ENCODE data around the gene CFAP206. TPM values are rescaled to one million over a fixed set of nuclear protein-coding genes. Genes with fewer than 3 reads are reported as not detected.

The CFAP206 gene, protein sequence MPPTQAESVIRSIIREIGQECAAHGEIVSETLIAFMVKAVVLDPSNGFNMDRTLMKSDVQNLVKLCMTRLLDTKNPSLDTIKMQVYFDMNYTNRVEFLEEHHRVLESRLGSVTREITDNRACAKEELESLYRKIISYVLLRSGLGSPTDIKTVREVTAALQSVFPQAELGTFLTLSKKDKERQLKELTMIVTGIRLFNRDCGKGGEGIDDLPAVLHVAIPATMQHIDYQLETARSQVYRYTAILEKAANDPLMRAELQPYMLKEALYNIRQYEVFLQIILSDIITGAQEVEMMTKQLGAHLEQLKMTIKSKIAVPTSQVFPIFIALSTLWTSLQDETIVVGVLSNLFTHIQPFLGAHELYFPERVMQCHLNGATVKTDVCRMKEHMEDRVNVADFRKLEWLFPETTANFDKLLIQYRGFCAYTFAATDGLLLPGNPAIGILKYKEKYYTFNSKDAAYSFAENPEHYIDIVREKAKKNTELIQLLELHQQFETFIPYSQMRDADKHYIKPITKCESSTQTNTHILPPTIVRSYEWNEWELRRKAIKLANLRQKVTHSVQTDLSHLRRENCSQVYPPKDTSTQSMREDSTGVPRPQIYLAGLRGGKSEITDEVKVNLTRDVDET
- total RNA-seq, result not detected

DNA sequence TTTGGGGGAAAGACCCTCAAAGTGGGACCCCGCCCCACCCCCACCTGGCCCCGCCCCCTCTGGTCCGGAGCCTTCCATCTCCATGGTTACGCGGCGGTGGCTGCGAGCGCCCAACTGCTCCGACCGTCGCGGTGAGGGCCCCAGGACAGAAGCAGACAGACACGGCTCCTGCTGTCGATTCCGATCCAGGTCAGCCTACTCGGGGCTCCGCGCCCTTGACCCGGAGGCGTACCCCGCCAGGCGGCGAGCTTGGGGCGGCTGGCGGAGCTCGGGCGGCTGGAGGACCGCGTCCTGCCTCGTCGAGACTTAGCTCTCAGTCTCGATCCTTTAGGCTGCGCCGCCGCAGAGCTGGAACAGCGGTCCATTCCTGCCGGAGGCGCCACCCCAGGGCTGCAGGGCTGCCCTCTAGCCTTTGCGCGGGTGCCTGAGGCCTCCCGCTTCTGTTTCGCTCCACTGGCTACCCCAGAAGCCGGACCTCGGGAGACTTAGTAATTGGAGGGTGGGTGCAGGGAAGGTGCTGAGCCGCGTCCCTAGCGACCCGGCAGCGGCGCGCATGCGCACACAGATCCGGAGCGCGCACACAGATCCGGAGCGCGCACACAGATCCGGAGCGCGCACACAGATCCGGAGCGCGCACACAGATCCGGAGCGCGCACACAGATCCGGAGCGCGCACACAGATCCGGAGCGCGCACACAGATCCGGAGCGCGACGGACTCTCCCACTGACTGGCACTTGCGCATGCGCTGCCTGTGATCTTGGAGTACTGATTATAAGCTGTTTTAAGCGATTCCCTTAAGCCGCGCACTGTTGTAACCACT is at the start of gene CFAP206:
Gene CFAP206 (plus strand): TSS at position 72 of the 820 bp plus-strand sequence. CDS start 1,868 bp downstream, outside the sequence.
- peaks cover 12% of the 10 kb centered on the region for H3K27me3 Mint-ChIP-seq
- no peaks in the 10 kb centered on the region for H3K9me3 Mint-ChIP-seq
- no peaks in the 10 kb centered on the region for H3K4me1 Mint-ChIP-seq
- peak; percentile 89 for ATAC-seq (replicated peaks)
- H3K4me3 Mint-ChIP-seq, result peak within 1 kb of the TSS; percentile 79
- H3K27ac Mint-ChIP-seq, result peak within 1 kb of the TSS; percentile 75
- H3K36me3 Mint-ChIP-seq (ENCODE audit: low read depth), result no peaks in the 10 kb centered on the region

DNA sequence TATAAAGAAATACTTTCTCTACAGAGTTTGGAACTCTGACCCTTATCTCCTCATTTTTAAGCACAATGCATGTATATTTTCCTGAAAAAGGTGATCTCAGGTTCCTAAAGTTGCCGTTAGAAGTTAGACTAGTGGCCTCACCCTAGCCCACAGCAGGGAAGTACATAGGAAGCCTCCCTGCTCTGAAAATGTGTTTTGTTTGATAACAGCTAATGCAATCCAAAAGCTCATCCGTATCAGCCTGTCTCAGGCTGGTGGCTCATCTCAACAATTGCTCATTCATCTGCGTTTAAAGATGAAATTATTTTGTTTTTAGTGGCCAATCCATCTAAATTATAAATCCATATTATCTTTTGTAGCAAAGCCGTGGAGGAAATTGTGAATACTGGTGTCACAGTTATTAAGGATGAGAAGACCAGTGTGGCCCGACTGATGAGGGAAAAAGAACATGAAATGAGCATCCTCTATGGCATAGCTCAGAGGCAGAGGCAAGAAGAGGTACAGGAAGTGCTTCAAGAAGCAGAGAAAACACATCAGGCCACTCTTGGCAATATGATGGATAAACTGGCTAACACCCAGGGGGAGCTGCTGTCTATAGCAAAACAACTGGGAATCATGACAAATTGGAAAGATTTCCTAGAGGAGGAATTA is 43.0 kb upstream of the CFAP206 start:
- Mint-ChIP-seq H3K27ac (no peak overlapping the region), H3K27me3 (no peaks in the 10 kb centered on the region), H3K4me1 (no peaks in the 10 kb centered on the region), H3K36me3 (ENCODE audit: low read depth) (no peaks in the 10 kb centered on the region), H3K9me3 (no peaks in the 10 kb centered on the region), H3K4me3 (no peak overlapping the region)
- no peak for ATAC-seq (replicated peaks)

DNA sequence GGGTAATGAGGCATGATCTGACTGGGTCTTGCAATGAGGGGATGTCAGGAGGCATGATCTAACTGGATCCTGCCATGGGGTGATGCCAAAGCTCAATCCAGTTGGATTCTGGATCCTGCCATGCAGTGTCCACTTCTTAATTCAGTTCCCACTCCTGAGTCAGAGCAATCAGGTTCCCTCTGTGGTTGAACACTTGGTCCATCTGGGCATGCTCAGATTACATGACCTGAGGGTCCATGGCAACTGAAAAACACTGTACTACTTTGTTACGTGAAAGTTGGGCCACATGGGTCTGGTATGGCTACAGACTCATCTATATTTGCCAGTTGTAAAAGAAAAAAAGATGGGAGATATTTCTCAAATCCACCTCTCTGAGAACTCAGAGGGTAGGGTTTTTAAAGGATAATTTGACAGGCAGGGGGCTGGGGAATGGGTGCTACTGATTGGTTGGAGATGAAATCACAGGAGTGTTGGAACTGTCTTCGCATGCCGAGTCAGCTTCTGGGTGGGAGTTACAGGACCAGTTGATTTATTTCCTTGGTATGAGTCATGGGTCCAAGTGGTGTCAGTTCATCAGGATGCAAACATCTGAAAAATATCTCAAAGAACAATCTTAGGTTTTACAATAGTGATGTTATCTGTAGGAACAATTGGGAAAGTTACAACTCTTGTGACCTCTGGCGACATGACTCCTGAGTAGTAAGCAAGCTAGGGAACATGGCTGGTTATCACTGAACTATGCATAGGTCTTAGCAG is 41.5 kb upstream of the CFAP206 start:
- ATAC-seq (replicated peaks), result no peak
- H3K4me3 Mint-ChIP-seq, result no peak overlapping the region
- H3K9me3 Mint-ChIP-seq, result no peaks in the 10 kb centered on the region
- no peaks in the 10 kb centered on the region for H3K36me3 Mint-ChIP-seq (ENCODE audit: low read depth)
- H3K27me3 Mint-ChIP-seq, result no peaks in the 10 kb centered on the region
- H3K27ac Mint-ChIP-seq, result no peak overlapping the region
- H3K4me1 Mint-ChIP-seq, result no peaks in the 10 kb centered on the region

DNA sequence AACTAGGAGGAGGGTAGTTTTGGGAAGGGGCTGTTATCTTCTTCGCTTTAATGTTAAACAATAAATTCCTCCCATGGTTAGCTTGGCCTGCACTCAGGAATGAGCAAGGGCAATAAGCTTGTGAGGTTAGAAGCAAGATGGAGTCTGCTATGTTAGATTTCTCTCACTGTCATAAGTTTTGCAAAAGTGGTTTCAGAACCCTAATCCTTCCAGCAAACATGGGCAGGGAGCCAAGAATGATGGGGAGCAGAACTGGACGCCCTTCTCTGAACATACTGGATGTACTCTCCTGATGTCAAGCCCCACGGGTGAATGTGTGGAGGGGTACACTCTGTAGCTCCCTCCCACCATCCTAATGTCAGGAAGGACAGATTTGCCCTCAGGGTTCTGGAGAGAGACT is 40.9 kb upstream of the CFAP206 start:
- no peak for ATAC-seq (replicated peaks)
- no peaks in the 10 kb centered on the region for H3K9me3 Mint-ChIP-seq
- no peak overlapping the region for H3K27ac Mint-ChIP-seq
- no peaks in the 10 kb centered on the region for H3K36me3 Mint-ChIP-seq (ENCODE audit: low read depth)
- H3K4me3 Mint-ChIP-seq, result no peak overlapping the region
- no peaks in the 10 kb centered on the region for H3K27me3 Mint-ChIP-seq
- H3K4me1 Mint-ChIP-seq, result no peaks in the 10 kb centered on the region

DNA sequence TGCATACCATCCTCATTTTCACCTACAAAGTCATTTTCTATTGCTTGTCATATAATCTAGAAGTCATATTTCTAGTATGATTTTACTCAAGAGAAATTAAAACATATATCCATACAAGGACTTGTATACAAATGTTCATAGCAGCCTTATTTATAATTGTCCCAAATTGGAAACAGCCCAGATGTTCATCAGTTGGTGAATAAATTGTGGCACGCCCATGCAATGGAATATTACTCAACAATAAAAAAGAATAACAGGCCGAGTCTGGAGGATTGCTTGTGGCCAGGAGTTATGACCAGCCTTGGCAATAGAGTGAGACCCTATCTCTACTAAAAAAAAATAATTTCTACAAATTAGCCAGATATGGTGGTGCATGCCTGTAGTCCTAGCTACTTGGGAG is 34.4 kb upstream of the CFAP206 start:
- Mint-ChIP-seq H3K27me3 (no peaks in the 10 kb centered on the region), H3K4me1 (no peaks in the 10 kb centered on the region), H3K4me3 (no peak overlapping the region), H3K9me3 (no peaks in the 10 kb centered on the region), H3K27ac (no peak overlapping the region), H3K36me3 (ENCODE audit: low read depth) (no peaks in the 10 kb centered on the region)
- no peak for ATAC-seq (replicated peaks)

DNA sequence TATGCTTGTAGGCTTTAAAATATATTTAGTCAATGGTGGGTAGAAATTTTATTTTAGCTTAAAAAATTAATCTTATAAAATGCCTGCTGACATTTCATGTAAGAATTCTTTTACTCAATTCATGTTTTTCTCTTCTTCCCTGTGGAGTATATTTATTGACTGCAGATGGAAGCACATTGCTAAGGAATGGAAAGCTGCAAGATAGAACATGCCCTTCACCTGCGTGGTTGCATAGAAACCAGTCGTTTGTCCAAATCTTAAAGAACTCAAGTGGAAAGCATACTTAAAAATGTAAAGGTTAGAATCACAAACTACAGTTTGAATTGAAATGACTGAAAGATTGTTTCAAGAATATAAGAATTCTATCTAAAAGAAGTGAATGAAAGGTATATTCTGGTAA is 32.5 kb upstream of the CFAP206 start:
- no peaks in the 10 kb centered on the region for H3K27me3 Mint-ChIP-seq
- no peak overlapping the region for H3K27ac Mint-ChIP-seq
- no peaks in the 10 kb centered on the region for H3K36me3 Mint-ChIP-seq (ENCODE audit: low read depth)
- H3K4me1 Mint-ChIP-seq, result no peaks in the 10 kb centered on the region
- no peaks in the 10 kb centered on the region for H3K9me3 Mint-ChIP-seq
- no peak for ATAC-seq (replicated peaks)
- H3K4me3 Mint-ChIP-seq, result no peak overlapping the region

DNA sequence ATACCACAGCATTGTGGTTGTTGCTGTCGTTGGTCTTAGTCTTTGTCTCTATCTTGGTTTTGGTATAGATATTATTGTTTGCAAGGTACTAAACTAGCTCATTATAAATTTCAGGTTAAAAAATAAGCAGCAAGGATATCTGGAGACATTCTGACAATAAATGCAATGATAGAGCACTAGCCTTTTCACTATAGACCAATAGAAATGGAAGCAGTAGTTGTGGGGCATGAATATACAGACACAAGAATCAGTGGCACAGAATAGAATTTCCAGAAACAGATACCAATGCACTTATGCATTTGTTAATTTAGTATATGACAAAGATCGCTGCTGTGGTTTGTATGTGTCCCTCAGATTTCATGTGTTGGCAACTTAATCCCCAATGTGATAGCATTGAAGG is 31.1 kb upstream of the CFAP206 start:
- H3K27me3 Mint-ChIP-seq, result no peaks in the 10 kb centered on the region
- no peak overlapping the region for H3K27ac Mint-ChIP-seq
- H3K36me3 Mint-ChIP-seq (ENCODE audit: low read depth), result no peaks in the 10 kb centered on the region
- H3K9me3 Mint-ChIP-seq, result no peaks in the 10 kb centered on the region
- ATAC-seq (replicated peaks), result no peak
- no peaks in the 10 kb centered on the region for H3K4me1 Mint-ChIP-seq
- no peak overlapping the region for H3K4me3 Mint-ChIP-seq

DNA sequence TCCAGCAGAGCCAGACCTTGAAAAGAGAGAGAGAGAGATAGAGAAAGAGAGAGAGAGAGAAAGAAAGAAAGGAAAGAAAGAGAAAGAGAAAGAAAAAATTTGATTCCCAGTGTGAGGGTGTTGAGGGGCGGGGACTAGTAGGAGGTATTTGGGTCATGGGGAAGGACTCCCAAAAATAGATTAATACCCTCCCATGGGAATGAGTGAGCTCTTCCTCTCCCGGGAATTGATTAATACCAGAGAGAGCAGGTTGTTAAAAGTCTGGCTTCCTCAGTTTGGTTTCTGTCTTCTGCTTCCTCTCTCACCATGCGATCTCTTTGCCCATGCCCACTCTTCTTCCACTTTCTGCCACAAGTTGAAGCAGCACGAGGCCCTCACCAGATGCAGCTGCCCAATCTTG is 28.8 kb upstream of the CFAP206 start:
- Mint-ChIP-seq H3K4me1 (no peaks in the 10 kb centered on the region), H3K27ac (no peak overlapping the region), H3K9me3 (no peaks in the 10 kb centered on the region), H3K4me3 (no peak overlapping the region), H3K36me3 (ENCODE audit: low read depth) (no peaks in the 10 kb centered on the region), H3K27me3 (no peaks in the 10 kb centered on the region)
- ATAC-seq (replicated peaks), result no peak

DNA sequence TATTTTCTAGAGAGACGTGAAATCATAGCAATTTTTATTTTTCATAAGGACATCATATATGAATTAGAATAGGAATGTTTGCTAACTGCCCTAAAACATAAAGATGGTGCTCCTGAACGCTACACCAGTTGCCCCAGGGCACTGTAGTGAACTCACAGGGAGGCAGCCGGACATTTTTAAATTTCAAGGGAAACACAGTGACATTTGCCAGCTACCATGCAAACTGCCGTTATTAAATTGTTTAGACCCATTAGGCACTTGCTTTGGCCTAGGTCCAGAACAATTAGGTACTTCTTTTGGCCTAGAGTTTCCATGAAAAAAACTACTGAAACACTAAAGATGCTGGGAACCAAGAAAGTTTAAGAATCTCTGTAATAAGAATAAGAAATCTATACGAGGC is 24.9 kb upstream of the CFAP206 start:
- H3K27me3 Mint-ChIP-seq, result no peaks in the 10 kb centered on the region
- no peak overlapping the region for H3K4me3 Mint-ChIP-seq
- H3K27ac Mint-ChIP-seq, result no peak overlapping the region
- ATAC-seq (replicated peaks), result no peak
- no peaks in the 10 kb centered on the region for H3K36me3 Mint-ChIP-seq (ENCODE audit: low read depth)
- no peaks in the 10 kb centered on the region for H3K9me3 Mint-ChIP-seq
- H3K4me1 Mint-ChIP-seq, result no peaks in the 10 kb centered on the region

DNA sequence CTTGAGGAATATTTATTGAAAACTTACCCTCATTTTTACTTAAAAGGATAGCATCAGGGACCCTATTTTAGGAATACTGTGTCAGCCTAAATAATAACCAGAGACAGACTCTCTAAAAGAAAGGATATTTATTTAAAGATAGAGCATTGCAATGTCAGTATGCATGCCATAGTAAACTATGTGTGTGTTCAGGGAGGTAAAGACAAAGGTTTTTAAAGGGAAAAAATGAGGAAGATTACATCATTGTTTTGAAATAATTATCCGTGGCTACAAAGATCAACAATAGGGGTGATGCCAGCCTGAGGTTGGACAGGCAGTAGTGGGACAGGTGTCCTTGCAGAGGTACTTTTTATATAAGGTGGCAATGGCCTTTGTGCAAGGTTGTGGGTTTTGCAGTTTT is 23.7 kb upstream of the CFAP206 start:
- H3K27me3 Mint-ChIP-seq, result no peaks in the 10 kb centered on the region
- no peak for ATAC-seq (replicated peaks)
- H3K9me3 Mint-ChIP-seq, result no peaks in the 10 kb centered on the region
- H3K36me3 Mint-ChIP-seq (ENCODE audit: low read depth), result no peaks in the 10 kb centered on the region
- H3K4me3 Mint-ChIP-seq, result no peak overlapping the region
- no peak overlapping the region for H3K27ac Mint-ChIP-seq
- H3K4me1 Mint-ChIP-seq, result no peaks in the 10 kb centered on the region

DNA sequence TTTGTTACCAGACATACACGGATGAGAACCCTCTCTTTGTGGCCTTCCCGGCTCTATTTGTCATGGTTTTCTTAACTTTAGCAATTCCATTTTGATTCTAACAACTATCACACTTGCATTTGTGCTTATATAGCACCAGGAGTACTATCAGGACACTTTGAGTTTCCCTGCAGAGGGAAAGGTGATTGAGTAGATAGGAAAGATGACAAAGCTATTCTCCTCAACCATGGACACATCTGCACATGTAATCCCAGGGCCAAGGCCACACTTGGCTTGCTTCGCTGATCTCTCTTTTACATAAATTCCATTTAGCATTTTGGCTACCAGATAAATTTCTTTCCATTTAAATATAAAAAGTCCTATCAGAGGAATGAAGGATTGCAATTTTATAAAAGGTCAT is 23.3 kb upstream of the CFAP206 start:
- no peaks in the 10 kb centered on the region for H3K4me1 Mint-ChIP-seq
- ATAC-seq (replicated peaks), result no peak
- H3K9me3 Mint-ChIP-seq, result no peaks in the 10 kb centered on the region
- no peak overlapping the region for H3K4me3 Mint-ChIP-seq
- H3K27ac Mint-ChIP-seq, result no peak overlapping the region
- no peaks in the 10 kb centered on the region for H3K36me3 Mint-ChIP-seq (ENCODE audit: low read depth)
- no peaks in the 10 kb centered on the region for H3K27me3 Mint-ChIP-seq

DNA sequence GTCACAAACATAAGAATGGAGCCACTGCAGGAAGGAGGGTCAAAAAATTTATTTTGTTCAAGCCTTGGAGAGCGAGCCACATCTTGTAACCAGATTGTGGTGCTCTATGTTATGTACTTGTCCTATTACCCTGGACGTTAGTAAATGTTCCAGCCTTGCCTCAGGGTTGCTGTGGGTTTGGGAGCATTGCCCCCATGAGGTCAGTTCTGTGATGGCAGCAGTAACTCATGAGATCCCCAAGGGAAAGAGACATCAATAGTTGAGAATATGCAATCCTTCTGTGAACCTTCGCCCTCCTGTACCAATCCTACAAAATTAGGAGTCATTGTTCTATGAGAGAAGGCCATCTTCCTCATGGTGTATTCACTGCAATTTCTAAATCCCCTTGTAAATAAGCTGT is 16.4 kb upstream of the CFAP206 start:
- Mint-ChIP-seq H3K9me3 (no peaks in the 10 kb centered on the region), H3K27ac (no peak overlapping the region), H3K4me1 (no peaks in the 10 kb centered on the region), H3K27me3 (no peaks in the 10 kb centered on the region), H3K36me3 (ENCODE audit: low read depth) (no peaks in the 10 kb centered on the region), H3K4me3 (no peak overlapping the region)
- peak; percentile 18 for ATAC-seq (replicated peaks)

DNA sequence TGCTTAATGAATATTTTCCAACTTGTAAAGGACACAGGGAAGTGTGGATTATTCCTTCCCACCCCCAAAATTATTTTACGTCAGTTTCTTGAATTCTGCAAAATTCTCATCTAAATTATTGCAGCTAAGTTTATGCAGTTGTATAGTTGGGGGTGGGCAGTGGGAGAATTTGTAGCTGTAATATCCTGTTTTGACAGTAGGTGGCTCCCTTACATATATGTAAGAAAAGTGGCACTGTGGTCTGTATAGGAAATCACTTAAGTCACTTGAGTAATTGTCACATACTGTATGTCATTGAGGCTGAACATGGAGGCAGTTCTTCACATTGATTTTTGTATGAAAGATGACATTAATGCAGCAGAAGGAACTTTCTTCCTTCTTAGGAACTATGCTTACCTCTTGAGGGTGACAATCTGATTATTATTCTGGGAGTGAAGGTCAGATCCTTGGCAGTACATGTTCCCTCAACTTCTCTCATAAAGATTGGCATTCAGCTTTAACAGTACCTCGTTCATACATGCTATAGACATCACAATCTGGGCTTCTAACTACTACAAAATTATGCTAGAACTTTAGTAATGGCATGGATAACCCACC is 14.6 kb upstream of the CFAP206 start:
- Mint-ChIP-seq H3K9me3 (no peaks in the 10 kb centered on the region), H3K27ac (no peak overlapping the region), H3K4me3 (no peak overlapping the region), H3K27me3 (no peaks in the 10 kb centered on the region), H3K36me3 (ENCODE audit: low read depth) (no peaks in the 10 kb centered on the region), H3K4me1 (no peaks in the 10 kb centered on the region)
- ATAC-seq (replicated peaks), result peak; percentile 84
